GM12878 (cell line): ENCODE results near the gene DDX54.

Experiments used
- CTCF ChIP-seq, 3 experiments: IDR thresholded peaks in 2 of 3; conservative IDR thresholded peaks in 1 of 3; 2 replicates each; pipeline ENCODE4 v1.5.1; 2011; ENCODE audit warnings: low read depth in 3 of 3, low read length in 3 of 3, mild to moderate bottlenecking in 3 of 3, control low read depth in 2 of 3, moderate library complexity in 2 of 3, inconsistent platforms in 1 of 3, mixed read lengths in 1 of 3; ENCODE audit not compliant: control insufficient read depth in 2 of 3, insufficient read depth in 1 of 3; ENCODE audit errors: extremely low read depth in 1 of 3
- FOXM1 ChIP-seq: IDR thresholded peaks from 2 replicates; pipeline ENCODE4 v1.6.1; 2012; ENCODE audit warnings: low read depth, mild to moderate bottlenecking, inconsistent platforms, low read length, moderate library complexity
- POLR2A ChIP-seq: IDR thresholded peaks from 2 replicates; pipeline ENCODE4 v1.6.1; 2011; ENCODE audit warnings: low read depth, mild to moderate bottlenecking, low read length

GRCh38 chr12:113112043-113112899, 73.0 kb downstream of the DDX54 start:
- no peak for TF ChIP-seq FOXM1
- no peak for TF ChIP-seq CTCF (IDR thresholded peaks at IDR 0.05 in 2 of 3, conservative IDR thresholded peaks at IDR 0.05 in 1 of 3; ENCODE audit: control insufficient read depth in 2 of 3, extremely low read depth in 1 of 3, insufficient read depth in 1 of 3, low read depth in 3 of 3, low read length in 3 of 3)
- TF ChIP-seq POLR2A = no peak
